Measurements from ENCODE around the gene TMC2.

Gene TMC2

GRCh38 chr20:2585811-2586210 is 49.4 kb downstream of the TMC2 start:
- DNase-seq (ENCODE audit: low read depth in 2 of 2), result no peak

GRCh38 chr20:2593756-2594155 is 57.4 kb downstream of the TMC2 start:
- no peak for DNase-seq (ENCODE audit: low read depth in 2 of 2)

GRCh38 chr20:2595076-2595475 is 58.7 kb downstream of the TMC2 start:
- no peak for DNase-seq (ENCODE audit: low read depth in 2 of 2)

- no peak for DNase-seq (ENCODE audit: low read depth in 2 of 2)
Measured at GRCh38 chr20:2596673-2597279, 60.4 kb downstream of the TMC2 start.

GRCh38 chr20:2599288-2600006 is 63.1 kb downstream of the TMC2 start:
- no peak for DNase-seq (ENCODE audit: low read depth in 2 of 2)

GRCh38 chr20:2602046-2602735 is 65.8 kb downstream of the TMC2 start:
- DNase-seq (ENCODE audit: low read depth in 2 of 2), result no peak

GRCh38 chr20:2602746-2603145 is 66.4 kb downstream of the TMC2 start:
- no peak for DNase-seq (ENCODE audit: low read depth in 2 of 2)

GRCh38 chr20:2603816-2604505 is 67.6 kb downstream of the TMC2 start:
- no peak for DNase-seq (ENCODE audit: low read depth in 2 of 2)

GRCh38 chr20:2604506-2604835 is 68.1 kb downstream of the TMC2 start:
- DNase-seq (ENCODE audit: low read depth in 2 of 2), result no peak

- DNase-seq (ENCODE audit: low read depth in 2 of 2), result no peak
Measured at GRCh38 chr20:2606507-2607006, 70.2 kb downstream of the TMC2 start.

GRCh38 chr20:2610326-2610725 is 74.0 kb downstream of the TMC2 start:
- DNase-seq (ENCODE audit: low read depth in 2 of 2), result no peak

GRCh38 chr20:2610941-2611720 is 74.8 kb downstream of the TMC2 start:
- no peak for DNase-seq (ENCODE audit: low read depth in 2 of 2)

GRCh38 chr20:2612073-2612472 is 75.7 kb downstream of the TMC2 start:
- no peak for DNase-seq (ENCODE audit: low read depth in 2 of 2)

GRCh38 chr20:2616634-2617033 is 80.3 kb downstream of the TMC2 start:
- no peak for DNase-seq (ENCODE audit: low read depth in 2 of 2)

- DNase-seq (ENCODE audit: low read depth in 2 of 2), result no peak
Measured at GRCh38 chr20:2617099-2617714, 80.8 kb downstream of the TMC2 start.

GRCh38 chr20:2618815-2619214 is 82.4 kb downstream of the TMC2 start:
- DNase-seq (ENCODE audit: low read depth in 2 of 2), result no peak

GRCh38 chr20:2619337-2619736 is 83.0 kb downstream of the TMC2 start:
- DNase-seq (ENCODE audit: low read depth in 2 of 2), result no peak

- DNase-seq (ENCODE audit: low read depth in 2 of 2), result no peak
Measured at GRCh38 chr20:2619961-2620595, 83.7 kb downstream of the TMC2 start.

GRCh38 chr20:2624190-2624589 is 87.8 kb downstream of the TMC2 start:
- DNase-seq (ENCODE audit: low read depth in 2 of 2), result no peak

- no peak for DNase-seq (ENCODE audit: low read depth in 2 of 2)
Measured at GRCh38 chr20:2625062-2625461, 88.7 kb downstream of the TMC2 start.
